Trophoblast cell (in vitro differentiated cells and primary cell): Measurements from ENCODE around the gene FOXP4.

Source experiments
- DNase-seq, 2 donors: peaks; one replicate each; pipeline ENCODE4 v3.0.0-alpha.2; 2016
- H2AFZ ChIP-seq: 2 replicates; pipeline ENCODE4 v1.6.1; 2013; ENCODE audit warnings: low read length, moderate library complexity, mild to moderate bottlenecking; ENCODE audit not compliant: insufficient read depth, poor library complexity
- H2AK5ac ChIP-seq: 2 replicates; pipeline ENCODE4 v1.6.1; 2013; ENCODE audit warnings: mild to moderate bottlenecking, low read length
- H2BK120ac ChIP-seq: 2 replicates; pipeline ENCODE4 v1.6.1; 2013; ENCODE audit warnings: low read length, mild to moderate bottlenecking, moderate library complexity; ENCODE audit not compliant: insufficient read depth, poor library complexity
- H2BK12ac ChIP-seq: 2 replicates; pipeline ENCODE4 v1.6.1; 2013; ENCODE audit warnings: mild to moderate bottlenecking, low read length, moderate library complexity
- H2BK5ac ChIP-seq: 2 replicates; pipeline ENCODE4 v1.6.1; 2013; ENCODE audit warnings: low read length, low read depth, moderate library complexity, mild to moderate bottlenecking; ENCODE audit not compliant: poor library complexity
- H3K14ac ChIP-seq: 2 replicates; pipeline ENCODE4 v1.6.1; 2013; ENCODE audit warnings: mild to moderate bottlenecking, low read length
- H3K18ac ChIP-seq: 2 replicates; pipeline ENCODE4 v1.6.1; 2013; ENCODE audit warnings: mild to moderate bottlenecking, low read length
- H3K23ac ChIP-seq: 2 replicates; pipeline ENCODE4 v1.6.1; 2013; ENCODE audit warnings: low read length
- H3K27ac ChIP-seq: 2 replicates; pipeline ENCODE4 v1.5.1; 2013; ENCODE audit warnings: low read depth, mild to moderate bottlenecking, inconsistent platforms, low read length, moderate library complexity
- H3K27me3 ChIP-seq: 2 replicates; pipeline ENCODE4 v1.6.1; 2013; ENCODE audit warnings: inconsistent platforms, mild to moderate bottlenecking, low read length, moderate library complexity; ENCODE audit not compliant: insufficient read depth
- H3K36me3 ChIP-seq, 2 experiments: 1 replicate in 1 of 2; 2 replicates in 1 of 2; pipeline ENCODE4 v1.6.1; 2013; ENCODE audit warnings: low read length in 2 of 2, mild to moderate bottlenecking in 2 of 2, moderate library complexity in 1 of 2; ENCODE audit not compliant: insufficient read depth in 2 of 2, control insufficient read depth in 1 of 2
- H3K4ac ChIP-seq: 2 replicates; pipeline ENCODE4 v1.6.1; 2013; ENCODE audit warnings: low read depth, mild to moderate bottlenecking, low read length, moderate library complexity
- H3K4me1 ChIP-seq, 2 experiments: 1 replicate in 1 of 2; 2 replicates in 1 of 2; pipeline ENCODE4 v1.6.1; 2013; ENCODE audit warnings: low read length in 2 of 2, mild to moderate bottlenecking in 2 of 2, moderate library complexity in 1 of 2; ENCODE audit not compliant: insufficient read depth in 2 of 2, control insufficient read depth in 1 of 2
- H3K4me2 ChIP-seq: 2 replicates; pipeline ENCODE4 v1.6.1; 2013; ENCODE audit warnings: inconsistent platforms, mild to moderate bottlenecking, low read length, moderate library complexity
- H3K4me3 ChIP-seq: 2 replicates; pipeline ENCODE4 v1.5.1; 2013; ENCODE audit warnings: mild to moderate bottlenecking, low read depth, low read length, inconsistent platforms
- H3K79me1 ChIP-seq: one replicate; pipeline ENCODE4 v1.6.1; 2013; ENCODE audit warnings: low read length
- H3K79me2 ChIP-seq: 2 replicates; pipeline ENCODE4 v1.6.1; 2013; ENCODE audit warnings: low read length, mild to moderate bottlenecking; ENCODE audit not compliant: control insufficient read depth, insufficient read depth, poor library complexity
- H3K9ac ChIP-seq: 2 replicates; pipeline ENCODE4 v1.6.1; 2013; ENCODE audit warnings: mild to moderate bottlenecking, low read length
- H3K9me3 ChIP-seq: 2 replicates; pipeline ENCODE4 v1.6.1; 2013; ENCODE audit warnings: low read depth, mild to moderate bottlenecking, control low read depth, inconsistent platforms, low read length; ENCODE audit not compliant: insufficient read depth
- H4K12ac ChIP-seq: 2 replicates; pipeline ENCODE4 v1.6.1; 2013; ENCODE audit warnings: low read depth, mild to moderate bottlenecking, low read length, moderate library complexity
- H4K8ac ChIP-seq: 2 replicates; pipeline ENCODE4 v1.6.1; 2013; ENCODE audit warnings: low read depth, mild to moderate bottlenecking, low read length, moderate library complexity
- H4K91ac ChIP-seq: one replicate; pipeline ENCODE4 v1.6.1; 2013; ENCODE audit warnings: low read depth, mild to moderate bottlenecking, low read length, moderate library complexity
- WGBS: extraction: QIAGEN DNeasy Blood & Tissue Kit; methylation state at CpG from one replicate; pipeline ENCODE4 v1.1.7; 2013; ENCODE audit warnings: missing lambda C conversion rate; ENCODE audit not compliant: insufficient read length, insufficient coverage; ENCODE audit errors: extremely low coverage; 5-methylcytosine and 5-hydroxymethylcytosine counted together

Gene FOXP4

DNA sequence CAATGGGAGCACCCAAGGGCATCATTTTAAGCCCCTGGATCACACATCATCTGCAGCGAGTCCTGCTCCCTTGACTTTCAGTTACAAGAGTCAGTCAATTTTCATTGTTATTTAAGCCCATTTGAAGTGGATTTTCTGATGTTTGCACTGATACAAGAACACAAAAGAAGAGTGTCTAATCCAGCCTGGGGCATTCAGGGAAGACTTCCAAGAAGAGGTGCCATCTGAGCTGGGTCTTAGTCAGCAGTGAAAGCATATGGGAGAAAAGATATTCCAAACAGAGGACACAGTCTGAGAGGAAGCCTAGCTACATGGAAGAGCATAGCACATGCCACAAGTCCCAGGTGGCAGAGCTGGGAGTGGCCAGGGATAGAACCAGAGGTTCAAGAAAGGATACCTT, 10.4 kb upstream of the FOXP4 start:
- H3K36me3 ChIP-seq, result no peaks in the 10 kb centered on the region
- no peak overlapping the region for H4K12ac ChIP-seq
- no peak overlapping the region for H2BK120ac ChIP-seq
- no peak overlapping the region for H3K4me3 ChIP-seq
- H3K4ac ChIP-seq, result no peak overlapping the region
- no peak overlapping the region for H2AK5ac ChIP-seq
- peaks cover 3 to 10% of the 10 kb centered on the region in 2 experiments for H3K4me1 ChIP-seq
- H3K27me3 ChIP-seq, result no peaks in the 10 kb centered on the region
- H3K4me2 ChIP-seq, result no peak overlapping the region
- no peak overlapping the region for H2BK5ac ChIP-seq
- no peak overlapping the region for H3K27ac ChIP-seq
- no peak overlapping the region for H4K91ac ChIP-seq
- no peaks in the 10 kb centered on the region for H3K79me2 ChIP-seq
- H2BK12ac ChIP-seq, result no peak overlapping the region
- no peak overlapping the region for H4K8ac ChIP-seq
- H3K9me3 ChIP-seq, result no peaks in the 10 kb centered on the region
- no peaks in the 10 kb centered on the region for H3K79me1 ChIP-seq
- WGBS, result no CpG with 5 or more reads among the region's 1 CpG
- no peak overlapping the region for H2AFZ ChIP-seq
- H3K9ac ChIP-seq, result no peak overlapping the region
- H3K18ac ChIP-seq, result no peak overlapping the region
- no peak for DNase-seq
- H3K14ac ChIP-seq, result no peak overlapping the region
- H3K23ac ChIP-seq, result no peak overlapping the region

GRCh38 chr6:41536795-41537758, 9.1 kb upstream of the FOXP4 start:
- no peak overlapping the region for H4K12ac ChIP-seq
- H4K8ac ChIP-seq, result no peak overlapping the region
- no peak overlapping the region for H3K4me2 ChIP-seq
- no peak overlapping the region for H3K27ac ChIP-seq
- no peaks in the 10 kb centered on the region for H3K79me1 ChIP-seq
- WGBS, result no CpG with 5 or more reads among the region's 18 CpGs
- H3K14ac ChIP-seq, result no peak overlapping the region
- H3K4me3 ChIP-seq, result peak overlapping the region; percentile 4
- peaks cover 3 to 10% of the 10 kb centered on the region in 2 experiments for H3K4me1 ChIP-seq
- no peak overlapping the region for H2BK12ac ChIP-seq
- H3K23ac ChIP-seq, result no peak overlapping the region
- no peaks in the 10 kb centered on the region for H3K9me3 ChIP-seq
- H2AK5ac ChIP-seq, result no peak overlapping the region
- no peaks in the 10 kb centered on the region for H3K36me3 ChIP-seq
- no peak overlapping the region for H2AFZ ChIP-seq
- peak; percentile 14 to 48 for DNase-seq
- no peak overlapping the region for H4K91ac ChIP-seq
- H3K27me3 ChIP-seq, result no peaks in the 10 kb centered on the region
- H3K18ac ChIP-seq, result no peak overlapping the region
- H3K79me2 ChIP-seq, result no peaks in the 10 kb centered on the region
- H2BK5ac ChIP-seq, result no peak overlapping the region
- no peak overlapping the region for H3K4ac ChIP-seq
- H2BK120ac ChIP-seq, result no peak overlapping the region
- H3K9ac ChIP-seq, result no peak overlapping the region

GRCh38 chr6:41538556-41539182, 7.5 kb upstream of the FOXP4 start:
- Histone ChIP-seq H3K4me1 (peaks cover 3 to 10% of the 10 kb centered on the region in 2 experiments), H2AK5ac (no peak overlapping the region), H3K27me3 (no peaks in the 10 kb centered on the region), H2BK5ac (no peak overlapping the region), H3K18ac (no peak overlapping the region), H4K8ac (no peak overlapping the region), H3K27ac (no peak overlapping the region), H3K79me2 (no peaks in the 10 kb centered on the region), H3K4ac (no peak overlapping the region), H3K79me1 (no peaks in the 10 kb centered on the region), H3K36me3 (no peaks in the 10 kb centered on the region), H3K23ac (no peak overlapping the region), H3K9me3 (no peaks in the 10 kb centered on the region), H2BK120ac (no peak overlapping the region), H2BK12ac (no peak overlapping the region), H3K14ac (no peak overlapping the region), H4K91ac (no peak overlapping the region), H3K4me3 (no peak overlapping the region), H4K12ac (no peak overlapping the region), H2AFZ (no peak overlapping the region), H3K4me2 (no peak overlapping the region), H3K9ac (no peak overlapping the region)
- DNase-seq, result peak in 1 of 2 donors; percentile 18
- no CpG with 5 or more reads among the region's 2 CpGs for WGBS

- Histone ChIP-seq H3K23ac (no peak overlapping the region), H4K12ac (no peak overlapping the region), H3K79me1 (no peaks in the 10 kb centered on the region), H2AFZ (no peak overlapping the region), H3K79me2 (no peaks in the 10 kb centered on the region), H3K4me2 (no peak overlapping the region), H2AK5ac (no peak overlapping the region), H2BK120ac (no peak overlapping the region), H3K4ac (no peak overlapping the region), H4K91ac (no peak overlapping the region), H3K18ac (no peak overlapping the region), H3K27me3 (no peaks in the 10 kb centered on the region), H2BK12ac (no peak overlapping the region), H3K27ac (no peak overlapping the region), H2BK5ac (no peak overlapping the region), H4K8ac (no peak overlapping the region), H3K36me3 (no peaks in the 10 kb centered on the region), H3K4me3 (no peak overlapping the region), H3K9me3 (no peaks in the 10 kb centered on the region), H3K4me1 (peaks cover 3 to 10% of the 10 kb centered on the region in 2 experiments), H3K9ac (no peak overlapping the region), H3K14ac (no peak overlapping the region)
- DNase-seq, result no peak
Observed at GRCh38 chr6:41539204-41539603, 7.0 kb upstream of the FOXP4 start.
